Measurements from ENCODE around the gene FASTKD3.
A peak's percentile ranks its signal among the peaks of the same experiment; 100 is the strongest.

FASTKD3 gene

DNA sequence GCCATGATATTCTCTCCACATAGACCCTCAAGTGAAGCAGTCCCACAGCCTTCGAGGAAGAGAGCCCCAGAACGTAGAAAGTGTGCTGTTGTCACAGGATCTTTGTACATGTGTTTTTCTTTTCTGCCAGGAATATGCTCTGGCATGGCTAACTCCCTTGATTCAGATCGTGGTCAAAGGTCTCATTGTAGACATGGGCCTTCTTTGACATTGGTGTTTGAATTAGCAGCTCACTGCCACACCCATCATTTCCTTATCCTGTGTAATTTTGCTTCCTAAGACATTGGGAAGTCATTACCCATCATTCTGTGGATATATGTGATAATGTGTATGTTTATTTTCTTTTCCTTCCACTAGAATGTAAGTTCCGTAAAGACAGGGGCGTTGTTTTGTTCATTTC is 25.6 kb upstream of the FASTKD3 start:
- TF ChIP-seq, protein P1, sequence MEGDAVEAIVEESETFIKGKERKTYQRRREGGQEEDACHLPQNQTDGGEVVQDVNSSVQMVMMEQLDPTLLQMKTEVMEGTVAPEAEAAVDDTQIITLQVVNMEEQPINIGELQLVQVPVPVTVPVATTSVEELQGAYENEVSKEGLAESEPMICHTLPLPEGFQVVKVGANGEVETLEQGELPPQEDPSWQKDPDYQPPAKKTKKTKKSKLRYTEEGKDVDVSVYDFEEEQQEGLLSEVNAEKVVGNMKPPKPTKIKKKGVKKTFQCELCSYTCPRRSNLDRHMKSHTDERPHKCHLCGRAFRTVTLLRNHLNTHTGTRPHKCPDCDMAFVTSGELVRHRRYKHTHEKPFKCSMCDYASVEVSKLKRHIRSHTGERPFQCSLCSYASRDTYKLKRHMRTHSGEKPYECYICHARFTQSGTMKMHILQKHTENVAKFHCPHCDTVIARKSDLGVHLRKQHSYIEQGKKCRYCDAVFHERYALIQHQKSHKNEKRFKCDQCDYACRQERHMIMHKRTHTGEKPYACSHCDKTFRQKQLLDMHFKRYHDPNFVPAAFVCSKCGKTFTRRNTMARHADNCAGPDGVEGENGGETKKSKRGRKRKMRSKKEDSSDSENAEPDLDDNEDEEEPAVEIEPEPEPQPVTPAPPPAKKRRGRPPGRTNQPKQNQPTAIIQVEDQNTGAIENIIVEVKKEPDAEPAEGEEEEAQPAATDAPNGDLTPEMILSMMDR (IDR thresholded peaks at IDR 0.05; ENCODE audit: control insufficient read depth, extremely low read depth, insufficient read depth), result no peak
- no peak overlapping the region for H3K4me3 ChIP-seq (ENCODE audit: low read depth, low read length)
- DNase-seq (ENCODE audit: low read depth), result no peak

DNA sequence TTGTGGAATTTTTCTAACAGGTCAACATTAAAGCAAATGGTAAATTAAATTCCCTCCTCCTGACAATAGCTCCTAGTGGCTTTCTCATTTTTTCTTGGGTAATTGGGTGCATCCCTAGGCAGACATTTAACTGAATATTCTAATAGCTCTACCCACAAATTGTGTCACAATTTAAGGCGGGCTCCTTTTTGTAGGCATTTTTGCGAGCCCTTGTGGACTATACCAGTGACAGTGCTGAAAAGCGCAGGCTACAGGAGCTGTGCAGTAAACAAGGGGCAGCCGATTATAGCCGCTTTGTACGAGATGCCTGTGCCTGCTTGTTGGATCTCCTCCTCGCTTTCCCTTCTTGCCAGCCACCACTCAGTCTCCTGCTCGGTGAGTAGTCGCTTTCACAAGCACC is 20.1 kb upstream of the FASTKD3 start:
- H3K4me3 ChIP-seq (ENCODE audit: low read depth, low read length), result no peak overlapping the region
- TF ChIP-seq, protein P1 (IDR thresholded peaks at IDR 0.05; ENCODE audit: control insufficient read depth, extremely low read depth, insufficient read depth), result no peak
- DNase-seq (ENCODE audit: low read depth), result no peak

DNA sequence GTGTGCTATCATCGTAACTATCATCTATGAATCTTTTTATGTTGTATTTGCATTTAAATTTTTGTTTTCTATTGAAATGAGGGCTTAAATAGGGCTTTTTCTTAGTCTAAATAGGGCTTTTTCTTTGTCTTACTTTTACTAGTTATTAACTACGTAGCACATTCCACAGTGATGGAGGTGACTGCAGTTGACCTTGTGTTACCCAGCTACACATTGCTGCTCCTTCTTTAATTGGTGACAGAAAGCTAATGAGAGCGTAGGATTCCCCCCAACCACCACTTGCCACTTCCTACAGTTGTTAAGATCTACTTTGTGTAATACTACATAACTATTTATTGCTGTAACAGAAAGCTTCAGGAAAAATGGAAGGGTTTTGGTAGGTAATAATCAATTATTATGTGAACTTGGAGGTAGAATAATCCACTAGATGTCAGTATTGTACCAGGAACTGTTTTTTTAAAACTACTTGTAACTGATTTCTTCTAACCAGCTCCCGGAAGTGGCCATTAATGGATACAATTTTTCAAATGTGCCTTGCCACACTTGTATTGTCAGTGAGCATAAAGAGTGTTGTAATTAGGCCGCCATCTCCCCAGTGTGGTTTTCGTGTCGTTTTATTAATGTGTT is 18.1 kb upstream of the FASTKD3 start:
- H3K4me3 ChIP-seq (ENCODE audit: low read depth, low read length), result no peak overlapping the region
- TF ChIP-seq, protein P1 (IDR thresholded peaks at IDR 0.05; ENCODE audit: control insufficient read depth, extremely low read depth, insufficient read depth), result peak; percentile 47
- no peak for DNase-seq (ENCODE audit: low read depth)

DNA sequence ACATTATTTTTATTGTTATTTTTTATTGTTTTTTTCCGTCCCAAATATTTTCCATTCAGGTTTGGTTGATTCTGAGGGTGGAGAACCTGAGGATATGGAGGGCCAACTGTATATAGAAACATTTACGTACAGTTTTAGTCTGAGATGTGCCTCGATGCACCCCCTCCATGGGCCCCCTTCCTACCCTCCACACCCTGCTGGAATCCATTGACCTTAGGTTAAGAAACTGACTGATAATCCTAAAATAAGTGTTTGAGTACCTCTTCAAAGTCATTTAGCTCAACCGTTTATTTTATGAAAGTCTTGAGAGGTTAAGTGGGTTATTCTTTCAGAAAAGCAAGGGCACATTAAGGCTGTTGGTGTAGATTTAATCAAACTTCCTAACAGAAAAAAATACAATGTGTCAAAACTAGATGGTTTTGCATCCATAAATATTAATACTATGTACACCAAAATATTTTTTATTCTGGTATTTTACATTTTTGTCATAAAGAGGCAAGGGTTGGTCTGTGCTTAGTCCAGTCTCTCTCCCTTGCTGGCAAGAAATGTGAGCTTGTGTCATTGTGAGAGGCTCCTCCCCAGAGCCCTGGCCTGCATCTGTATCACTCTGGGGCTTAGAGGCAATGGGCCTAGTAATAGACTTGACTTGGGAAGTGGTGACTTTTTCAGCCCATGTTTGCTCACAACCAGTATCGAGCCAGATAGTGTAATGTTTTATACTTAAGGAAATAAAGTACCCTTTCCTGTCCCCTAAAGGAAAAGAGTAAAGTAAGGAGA is 15.8 kb upstream of the FASTKD3 start:
- TF ChIP-seq, protein P1 (IDR thresholded peaks at IDR 0.05; ENCODE audit: control insufficient read depth, extremely low read depth, insufficient read depth), result no peak
- DNase-seq (ENCODE audit: low read depth), result no peak
- H3K4me3 ChIP-seq (ENCODE audit: low read depth, low read length), result no peak overlapping the region

DNA sequence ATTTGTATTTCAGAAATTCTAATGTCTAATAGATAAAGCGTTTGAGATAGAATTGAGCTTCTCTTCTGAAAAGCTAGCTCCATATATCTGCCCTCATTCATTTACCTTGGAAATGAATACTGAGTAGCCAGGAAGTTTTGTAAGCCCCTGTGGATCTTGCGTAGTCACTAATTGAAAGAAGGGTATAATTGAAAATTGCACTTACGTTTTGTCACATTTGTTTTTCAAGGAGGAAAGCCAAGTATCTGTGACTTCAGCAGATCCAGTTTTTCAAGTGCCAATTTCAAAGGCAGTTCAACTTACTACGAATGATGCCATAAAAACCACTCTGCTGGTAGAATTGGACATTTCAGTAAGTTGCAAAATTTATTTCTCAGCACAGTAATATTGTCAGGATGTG is 14.1 kb upstream of the FASTKD3 start:
- no peak overlapping the region for H3K4me3 ChIP-seq (ENCODE audit: low read depth, low read length)
- TF ChIP-seq, protein P1 (IDR thresholded peaks at IDR 0.05; ENCODE audit: control insufficient read depth, extremely low read depth, insufficient read depth), result no peak
- no peak for DNase-seq (ENCODE audit: low read depth)

DNA sequence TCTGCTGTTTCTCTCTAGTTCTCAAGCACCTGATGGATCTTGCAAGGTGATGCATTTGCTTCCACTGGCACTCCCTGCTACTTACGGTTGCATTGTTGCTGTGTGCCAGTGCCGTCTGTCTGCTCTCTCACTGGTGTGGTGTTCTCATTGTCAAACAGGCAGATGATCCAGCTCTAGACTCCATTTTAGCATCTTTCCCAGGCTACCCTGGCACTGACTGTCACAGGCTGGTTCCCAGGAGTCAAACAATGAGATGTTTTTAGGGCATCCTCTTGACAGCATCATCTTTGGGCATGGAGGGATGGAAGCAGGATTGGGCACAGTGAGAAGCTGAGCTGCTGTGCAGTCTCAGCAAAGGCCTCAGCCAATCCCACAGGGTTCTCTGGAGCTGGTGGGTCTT is 13.0 kb upstream of the FASTKD3 start:
- TF ChIP-seq, protein P1 (IDR thresholded peaks at IDR 0.05; ENCODE audit: control insufficient read depth, extremely low read depth, insufficient read depth), result no peak
- no peak overlapping the region for H3K4me3 ChIP-seq (ENCODE audit: low read depth, low read length)
- no peak for DNase-seq (ENCODE audit: low read depth)
